ENCODE measurements around the gene MICB.

The MICB gene

DNA sequence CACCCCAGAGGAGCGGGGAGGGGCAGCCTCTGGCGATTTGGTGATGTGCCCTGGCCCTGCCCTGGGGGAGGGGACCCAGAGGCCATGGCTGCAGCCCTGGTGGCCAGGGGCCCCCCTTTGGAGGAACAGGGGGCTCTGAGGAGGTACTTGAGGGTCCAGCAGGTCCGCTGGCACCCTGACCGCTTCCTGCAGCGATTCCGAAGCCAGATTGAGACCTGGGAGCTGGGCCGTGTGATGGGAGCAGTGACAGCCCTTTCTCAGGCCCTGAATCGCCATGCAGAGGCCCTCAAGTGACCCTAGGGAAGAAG is 60.3 kb downstream of the MICB start:
- DNase-seq (ENCODE audit: low read depth), result no peak
- TF ChIP-seq, protein P1, sequence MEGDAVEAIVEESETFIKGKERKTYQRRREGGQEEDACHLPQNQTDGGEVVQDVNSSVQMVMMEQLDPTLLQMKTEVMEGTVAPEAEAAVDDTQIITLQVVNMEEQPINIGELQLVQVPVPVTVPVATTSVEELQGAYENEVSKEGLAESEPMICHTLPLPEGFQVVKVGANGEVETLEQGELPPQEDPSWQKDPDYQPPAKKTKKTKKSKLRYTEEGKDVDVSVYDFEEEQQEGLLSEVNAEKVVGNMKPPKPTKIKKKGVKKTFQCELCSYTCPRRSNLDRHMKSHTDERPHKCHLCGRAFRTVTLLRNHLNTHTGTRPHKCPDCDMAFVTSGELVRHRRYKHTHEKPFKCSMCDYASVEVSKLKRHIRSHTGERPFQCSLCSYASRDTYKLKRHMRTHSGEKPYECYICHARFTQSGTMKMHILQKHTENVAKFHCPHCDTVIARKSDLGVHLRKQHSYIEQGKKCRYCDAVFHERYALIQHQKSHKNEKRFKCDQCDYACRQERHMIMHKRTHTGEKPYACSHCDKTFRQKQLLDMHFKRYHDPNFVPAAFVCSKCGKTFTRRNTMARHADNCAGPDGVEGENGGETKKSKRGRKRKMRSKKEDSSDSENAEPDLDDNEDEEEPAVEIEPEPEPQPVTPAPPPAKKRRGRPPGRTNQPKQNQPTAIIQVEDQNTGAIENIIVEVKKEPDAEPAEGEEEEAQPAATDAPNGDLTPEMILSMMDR (IDR thresholded peaks at IDR 0.05; ENCODE audit: low read length, missing control alignments), result no peak
- no peak overlapping the region for H3K4me3 ChIP-seq (replicated peaks; ENCODE audit: low read depth, low read length)

DNA sequence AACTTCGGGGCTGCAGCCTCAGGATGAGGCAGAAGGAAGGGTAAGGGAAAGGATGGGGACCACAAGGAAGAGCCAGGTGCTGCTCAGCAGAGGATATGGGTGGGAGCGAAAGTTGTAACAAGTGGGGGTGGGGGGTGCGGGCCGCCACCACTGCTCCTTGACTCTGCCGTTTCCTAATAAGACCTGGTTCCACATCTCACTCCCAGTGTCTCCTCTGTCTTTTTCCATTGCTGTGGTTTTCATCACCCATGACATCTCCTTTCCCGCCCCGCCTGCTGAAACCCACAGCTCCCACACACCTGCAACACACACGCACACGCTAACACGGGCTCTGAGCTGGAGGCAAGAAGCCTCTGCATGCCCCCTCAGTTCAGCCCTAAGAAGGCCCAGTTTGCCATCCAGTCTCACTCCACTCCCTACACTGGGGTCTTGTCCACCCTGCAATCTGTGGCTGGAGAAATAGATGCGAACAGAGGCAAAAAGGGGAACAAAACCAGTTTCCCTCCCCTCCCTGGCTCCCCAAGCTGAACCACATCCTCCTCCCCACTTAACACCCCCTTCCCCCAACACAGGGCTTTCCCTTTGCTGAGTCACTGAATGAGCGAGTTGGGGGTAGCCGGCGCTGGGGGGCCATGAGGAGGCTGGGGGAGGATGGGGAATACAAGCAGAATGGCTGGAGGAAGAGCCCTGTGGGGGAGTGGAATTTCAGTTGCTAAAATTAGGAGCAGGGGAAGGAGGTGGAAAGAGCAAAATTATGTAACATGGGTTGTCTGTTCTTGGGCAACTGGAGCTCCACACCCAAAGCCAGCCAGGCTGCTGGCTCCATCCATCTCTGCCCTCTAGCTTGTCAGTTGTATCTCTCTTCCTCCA is 60.9 kb downstream of the MICB start:
- H3K4me3 ChIP-seq (replicated peaks; ENCODE audit: low read depth, low read length), result no peak overlapping the region
- TF ChIP-seq, protein P1 (IDR thresholded peaks at IDR 0.05; ENCODE audit: low read length, missing control alignments), result no peak
- peak; percentile 62 for DNase-seq (ENCODE audit: low read depth)

DNA sequence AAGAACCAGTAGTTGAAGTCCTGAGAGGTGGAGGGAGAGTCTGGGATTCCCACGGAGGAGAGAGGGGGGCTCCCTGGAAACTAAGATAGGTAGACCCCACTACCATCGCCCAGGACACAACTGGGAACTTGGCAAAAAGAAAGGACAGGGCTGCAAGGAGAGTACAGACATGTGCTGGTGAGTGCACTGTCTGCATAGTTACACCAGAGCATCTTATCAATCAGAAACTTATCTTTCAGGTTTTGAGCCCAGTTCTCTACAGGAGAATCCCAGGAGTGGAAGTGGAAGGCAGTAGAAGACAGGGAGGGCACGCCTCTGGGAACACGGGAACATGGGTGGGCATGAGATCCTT is 61.6 kb downstream of the MICB start:
- DNase-seq (ENCODE audit: low read depth), result no peak
- no peak overlapping the region for H3K4me3 ChIP-seq (replicated peaks; ENCODE audit: low read depth, low read length)
- TF ChIP-seq, protein P1 (IDR thresholded peaks at IDR 0.05; ENCODE audit: low read length, missing control alignments), result no peak

DNA sequence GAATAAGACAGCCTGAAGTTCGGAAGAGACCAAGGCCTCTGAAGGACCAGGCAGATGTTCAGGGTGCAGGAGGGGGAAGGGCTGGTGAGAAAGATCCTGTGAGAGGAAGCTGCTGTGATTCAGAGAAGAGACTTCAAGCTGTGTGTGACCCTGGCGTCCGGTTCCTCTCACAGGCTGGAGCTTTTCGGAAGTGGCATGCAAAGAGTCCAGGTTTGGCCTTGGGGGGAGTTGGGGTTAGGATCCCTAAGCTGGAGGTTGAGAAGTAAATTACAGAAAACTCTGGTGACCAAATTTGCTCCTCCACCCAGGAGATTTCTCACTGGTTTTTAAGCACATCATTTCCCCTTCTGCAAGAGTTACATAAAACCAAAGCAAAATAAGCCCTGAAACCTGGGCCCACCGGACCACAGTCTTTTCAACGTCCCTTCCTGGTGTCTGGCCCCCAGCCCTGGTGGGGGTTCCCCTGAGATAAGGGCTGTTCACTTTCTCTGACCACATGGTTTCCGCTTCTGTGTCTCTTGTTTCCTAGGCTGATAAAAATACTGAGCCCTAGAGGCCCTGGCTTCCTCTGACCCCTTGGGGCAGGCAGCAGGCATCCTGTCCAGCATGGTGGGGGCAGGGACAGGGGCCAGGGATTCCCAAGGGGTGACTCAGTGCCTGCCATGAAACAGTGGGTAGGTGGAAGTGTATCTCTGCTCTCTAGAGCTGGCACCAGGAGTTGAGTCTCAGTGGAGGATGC is 62.2 kb downstream of the MICB start:
- peak; percentile 77 for DNase-seq (ENCODE audit: low read depth)
- TF ChIP-seq, protein P1 (IDR thresholded peaks at IDR 0.05; ENCODE audit: low read length, missing control alignments), result no peak
- H3K4me3 ChIP-seq (replicated peaks; ENCODE audit: low read depth, low read length), result no peak overlapping the region

DNA sequence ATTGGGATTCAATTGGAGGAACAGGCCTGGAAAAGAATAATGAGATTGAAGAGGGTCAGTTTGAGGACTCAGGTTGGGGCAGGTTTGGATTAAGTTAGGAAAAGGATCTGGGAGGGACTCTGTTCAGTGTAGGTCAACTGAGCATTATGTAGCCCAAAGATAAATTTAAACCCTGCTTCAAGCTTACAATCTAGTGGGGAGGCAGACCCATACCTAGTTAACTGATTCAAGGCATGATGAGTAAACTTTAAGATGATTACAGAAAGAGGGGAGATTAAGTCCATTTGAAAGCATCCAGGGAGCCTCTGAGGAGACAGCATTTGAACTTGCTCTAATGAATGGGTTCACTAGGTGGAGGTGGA is 62.7 kb downstream of the MICB start:
- no peak for DNase-seq (ENCODE audit: low read depth)
- no peak overlapping the region for H3K4me3 ChIP-seq (replicated peaks; ENCODE audit: low read depth, low read length)
- TF ChIP-seq, protein P1 (IDR thresholded peaks at IDR 0.05; ENCODE audit: low read length, missing control alignments), result no peak
